CD14-positive monocyte (primary cell): ENCODE measurements around the gene SP6. TPM values are rescaled to one million over a fixed set of nuclear protein-coding genes. Genes with fewer than 3 reads are reported as not detected.

Experiments
- DNase-seq, 3 donors: peaks; one replicate each; pipeline ENCODE4 v3.0.0-alpha.2; 2011 to 2022
- H2AFZ ChIP-seq: 2 replicates; pipeline ENCODE4 v1.6.0; 2012; ENCODE audit warnings: mild to moderate bottlenecking, low read depth, low read length, inconsistent platforms; ENCODE audit not compliant: insufficient read depth, poor library complexity, severe bottlenecking
- H3K27ac ChIP-seq, 2 donors: 1 replicate in 1 of 2; 2 replicates in 1 of 2; pipeline ENCODE4 v1.5.1; 2012 to 2013; ENCODE audit warnings: low read length in 2 of 2, control low read depth in 1 of 2, inconsistent platforms in 1 of 2, low read depth in 1 of 2, mild to moderate bottlenecking in 1 of 2
- H3K27me3 ChIP-seq, 2 donors: one replicate each; pipeline versions ENCODE4 v1.6.0 to v1.6.1; 2011 to 2013; ENCODE audit warnings: low read length in 2 of 2; ENCODE audit not compliant: control insufficient read depth in 2 of 2, insufficient read depth in 2 of 2
- H3K36me3 ChIP-seq, 2 donors: replicated peaks in 1 of 2; 1 replicate in 1 of 2; 2 replicates in 1 of 2; pipeline versions ENCODE4 v1.5.1 to v1.6.1; 2012 to 2013; ENCODE audit warnings: low read length in 2 of 2, control low read depth in 1 of 2, inconsistent platforms in 1 of 2, mild to moderate bottlenecking in 1 of 2; ENCODE audit not compliant: insufficient read depth in 2 of 2, control insufficient read depth in 1 of 2
- H3K4me1 ChIP-seq, 2 donors: 1 replicate in 1 of 2; 2 replicates in 1 of 2; pipeline versions ENCODE4 v1.5.1 to v1.6.1; 2012 to 2013; ENCODE audit warnings: low read length in 2 of 2, control low read depth in 1 of 2, inconsistent platforms in 1 of 2, mild to moderate bottlenecking in 1 of 2, moderate library complexity in 1 of 2; ENCODE audit not compliant: insufficient read depth in 2 of 2, control insufficient read depth in 1 of 2
- H3K4me2 ChIP-seq: replicated peaks from 2 replicates; pipeline ENCODE3; 2012; ENCODE audit warnings: low read length, moderate library complexity, mild to moderate bottlenecking; ENCODE audit not compliant: poor library complexity, severe bottlenecking; ENCODE audit errors: extremely low read depth
- H3K4me3 ChIP-seq, 3 experiments: fragments of 200-600 bp in 1 of 3; sonication (generic) in 1 of 3; replicated peaks in 1 of 3; 1 replicate in 2 of 3; 2 replicates in 1 of 3; pipeline ENCODE4 v1.5.1; 2011 to 2013; ENCODE audit warnings: low read length in 3 of 3, mild to moderate bottlenecking in 3 of 3, control low read depth in 2 of 3, low read depth in 2 of 3, inconsistent platforms in 1 of 3, moderate library complexity in 1 of 3
- H3K79me2 ChIP-seq: 2 replicates; pipeline ENCODE4 v1.6.0; 2012; ENCODE audit warnings: mild to moderate bottlenecking, control low read depth, inconsistent platforms, low read length, moderate library complexity; ENCODE audit not compliant: insufficient read depth
- H3K9ac ChIP-seq: 2 replicates; pipeline ENCODE4 v1.6.0; 2017; ENCODE audit warnings: low read length, mild to moderate bottlenecking; ENCODE audit not compliant: insufficient read depth, poor library complexity, severe bottlenecking
- H3K9me3 ChIP-seq, 2 donors: replicated peaks in 1 of 2; 1 replicate in 1 of 2; 2 replicates in 1 of 2; pipeline versions ENCODE4 v1.5.1 to v1.6.1; 2012 to 2013; ENCODE audit warnings: low read length in 2 of 2, control low read depth in 1 of 2; ENCODE audit not compliant: control insufficient read depth in 1 of 2, insufficient read depth in 1 of 2
- H4K20me1 ChIP-seq: 2 replicates; pipeline ENCODE4 v1.6.0; 2012; ENCODE audit warnings: mild to moderate bottlenecking, low read length, control low read depth, moderate library complexity; ENCODE audit not compliant: insufficient read depth
- H3K27ac Mint-ChIP-seq, 7 donors: one replicate each; pipeline ENCODE4 v1.8.0; 2020; ENCODE audit warnings: mild to moderate bottlenecking in 7 of 7, mixed read lengths in 7 of 7, moderate library complexity in 6 of 7, inconsistent platforms in 2 of 7
- H3K27me3 Mint-ChIP-seq, 3 donors: one replicate each; pipeline ENCODE4 v1.8.0; 2021 to 2022; ENCODE audit warnings: low read depth in 3 of 3, mild to moderate bottlenecking in 3 of 3, mixed read lengths in 3 of 3, moderate library complexity in 3 of 3, inconsistent platforms in 1 of 3
- H3K36me3 Mint-ChIP-seq, 2 donors: one replicate each; pipeline ENCODE4 v1.8.0; 2020; ENCODE audit warnings: mixed read lengths in 2 of 2, inconsistent platforms in 1 of 2, mild to moderate bottlenecking in 1 of 2
- H3K4me1 Mint-ChIP-seq: one replicate; pipeline ENCODE4 v1.8.0; 2020; ENCODE audit warnings: mild to moderate bottlenecking, mixed read lengths
- H3K4me3 Mint-ChIP-seq, 2 donors: one replicate each; pipeline ENCODE4 v1.8.0; 2020; ENCODE audit warnings: mild to moderate bottlenecking in 2 of 2, mixed read lengths in 2 of 2, moderate library complexity in 1 of 2
- H3K9me3 Mint-ChIP-seq, 7 donors: one replicate each; pipeline ENCODE4 v1.8.0; 2020 to 2022; ENCODE audit warnings: mixed read lengths in 7 of 7, mild to moderate bottlenecking in 6 of 7, moderate library complexity in 6 of 7, inconsistent platforms in 2 of 7
- CTCF ChIP-seq: fragments of 200-600 bp; IDR thresholded peaks from one replicate; pipeline ENCODE4 v1.8.0; 2022; ENCODE audit warnings: antibody characterized with exemption, mild to moderate bottlenecking
- WGBS: methylation state at CpG from one replicate; pipeline ENCODE4 v1.1.5; 2013; ENCODE audit warnings: missing lambda C conversion rate; ENCODE audit not compliant: insufficient coverage; 5-methylcytosine and 5-hydroxymethylcytosine counted together
- intact Hi-C, 2 donors: fragments of 100-400 bp; cut with micrococcal nuclease; formaldehyde crosslinking; loops; one replicate each; pipeline versions ENCODE4 v1.15.0 to v1.15.1; 2023
- polyA plus RNA-seq, 3 donors: library from polyadenylated mRNA; depleted of rRNA in 1 of 3; unstranded in 2 of 3; stranded (reverse) in 1 of 3; fragments of 300-500 nt in 2 of 3; fragments of >200 nt in 1 of 3; fragmentation: Illumina TruSeq in 2 of 3; gene quantifications; 1 replicate in 2 of 3; 2 replicates in 1 of 3; pipeline ENCODE4 v1.2.3, GENCODE V29; 2012 to 2021

The SP6 gene
- polyA plus RNA-seq, 3 donors = 0.06 TPM; not detected in 2

- H3K27ac Mint-ChIP-seq = peak overlapping the region in 1 of 7 donors; percentile 78
- intact Hi-C loops = no loop called here
- Histone ChIP-seq H3K9ac (no peak overlapping the region), H3K9me3 (no peaks in the 10 kb centered on the region), H3K4me2 (no peak overlapping the region), H3K4me3 (no peak overlapping the region), H3K27me3 (no peaks in the 10 kb centered on the region), H3K27ac (peak overlapping the region in 1 of 2 donors; percentile 78), H2AFZ (no peak overlapping the region), H3K36me3 (peaks cover 49 to 63% of the 10 kb centered on the region in 2 donors), H3K79me2 (peaks cover 8% of the 10 kb centered on the region), H3K4me1 (peaks cover 22 to 25% of the 10 kb centered on the region in 2 donors), H4K20me1 (no peaks in the 10 kb centered on the region)
- no peaks in the 10 kb centered on the region for H3K27me3 Mint-ChIP-seq
- H3K36me3 Mint-ChIP-seq = peaks cover 46 to 62% of the 10 kb centered on the region in 2 donors
- H3K4me1 Mint-ChIP-seq = peaks cover 29% of the 10 kb centered on the region
- WGBS = 96% methylated on average over 4 of the region's 4 CpGs
- H3K4me3 Mint-ChIP-seq = no peak overlapping the region
- H3K9me3 Mint-ChIP-seq = no peaks in the 10 kb centered on the region
- no peak for DNase-seq
- TF ChIP-seq CTCF = no peak
These were observed 28.2 kb downstream of the SP6 start for GRCh38 chr17:47822785-47823184.

GRCh38 chr17:47821424-47822391 lies 29.3 kb downstream of the SP6 start, which contains the start of gene OSBPL7:
TSS of gene OSBPL7 (minus strand) at chr17:47821794. CDS start at chr17:47820278, 1,516 bp downstream.
- Mint-ChIP-seq H3K27ac (peak within 1 kb of the TSS; percentile 79 to 88 (median 85)), H3K4me3 (peak within 1 kb of the TSS; percentile 81 to 93), H3K9me3 (no peaks in the 10 kb centered on the region), H3K36me3 (peaks cover 47 to 62% of the 10 kb centered on the region in 2 donors), H3K4me1 (peaks cover 29% of the 10 kb centered on the region), H3K27me3 (no peaks in the 10 kb centered on the region)
- DNase-seq = peak; percentile 81 to 89 (median 84)
- Histone ChIP-seq H3K27me3 (no peaks in the 10 kb centered on the region), H3K79me2 (peaks cover 8% of the 10 kb centered on the region), H3K4me1 (peaks cover 22 to 25% of the 10 kb centered on the region in 2 donors), H2AFZ (peak within 1 kb of the TSS; percentile 87), H3K4me2 (peak within 1 kb of the TSS; percentile 80), H3K27ac (peak within 1 kb of the TSS; percentile 14 to 78), H4K20me1 (no peaks in the 10 kb centered on the region), H3K36me3 (peaks cover 49 to 64% of the 10 kb centered on the region in 2 donors), H3K9me3 (no peaks in the 10 kb centered on the region), H3K9ac (peak within 1 kb of the TSS; percentile 73), H3K4me3 (peak within 1 kb of the TSS; percentile 50 to 82 (median 51))
- WGBS = 0% methylated on average over 11 of the region's 21 CpGs
- intact Hi-C loops = no loop called here
- TF ChIP-seq CTCF = no peak
